HG03175 (cell line): ENCODE data around the gene KCNJ4.

Experiments
- ATAC-seq: cut with Tn5 transposase; IDR thresholded peaks from one replicate; pipeline ENCODE4 v1.9.1; 2021; ENCODE audit warnings: mild to moderate bottlenecking, moderate library complexity; ENCODE audit not compliant: unreplicated experiment

Gene KCNJ4

GRCh38 chr22:38432264-38432663 lies 22.7 kb downstream of the KCNJ4 start:
- ATAC-seq: no peak

- no peak for ATAC-seq
Observed at GRCh38 chr22:38431266-38432010, 23.6 kb downstream of the KCNJ4 start.

GRCh38 chr22:38429499-38430068 lies 25.4 kb downstream of the KCNJ4 start:
- no peak for ATAC-seq

- ATAC-seq: no peak
Observed at GRCh38 chr22:38428714-38429113, 26.3 kb downstream of the KCNJ4 start.

- no peak for ATAC-seq
Observed at GRCh38 chr22:38427940-38428339, 27.1 kb downstream of the KCNJ4 start.

GRCh38 chr22:38427465-38427864 lies 27.5 kb downstream of the KCNJ4 start:
- ATAC-seq: no peak

GRCh38 chr22:38426628-38427027 lies 28.4 kb downstream of the KCNJ4 start:
- ATAC-seq: no peak

GRCh38 chr22:38424525-38425080 lies 30.4 kb downstream of the KCNJ4 start:
- ATAC-seq: no peak

- no peak for ATAC-seq
Observed at GRCh38 chr22:38423512-38424503, 31.2 kb downstream of the KCNJ4 start.

GRCh38 chr22:38422611-38423511 lies 32.1 kb downstream of the KCNJ4 start:
- ATAC-seq: no peak

GRCh38 chr22:38420734-38421133 lies 34.3 kb downstream of the KCNJ4 start:
- ATAC-seq: no peak

- no peak for ATAC-seq
Observed at GRCh38 chr22:38419858-38420160, 35.2 kb downstream of the KCNJ4 start.

- ATAC-seq: no peak
Observed at GRCh38 chr22:38419121-38419857, 35.7 kb downstream of the KCNJ4 start.

GRCh38 chr22:38418589-38418988 lies 36.4 kb downstream of the KCNJ4 start:
- ATAC-seq: no peak

- no peak for ATAC-seq
Observed at GRCh38 chr22:38417252-38418060, 37.5 kb downstream of the KCNJ4 start.

- ATAC-seq: no peak
Observed at GRCh38 chr22:38416621-38417251, 38.3 kb downstream of the KCNJ4 start.

- no peak for ATAC-seq
Observed at GRCh38 chr22:38415561-38416321, 39.3 kb downstream of the KCNJ4 start.

- no peak for ATAC-seq
Observed at GRCh38 chr22:38415046-38415445, 40.0 kb downstream of the KCNJ4 start.
